Activated T-cell treated with anti-CD3 and anti-CD28 coated beads for 4 hours (primary cell): ENCODE data around the gene NUP62.
A peak's percentile ranks its signal among the peaks of the same experiment; 100 is the strongest.
"Not testable (repeated sequence)": the region's sequence is repeated elsewhere in the genome, so short reads cannot be mapped to it uniquely, and the experiment has no call there.

ENCODE experiments used
- DNase-seq: peaks from one replicate; pipeline ENCODE4 v3.0.0-alpha.2; 2020

The NUP62 gene

GRCh38 chr19:49929121-49929610 is at the start of gene NUP62, which contains the start of gene ATF5:
Gene NUP62 (minus strand): TSS chr19:49929504. CDS start chr19:49909807, 19,697 bp downstream.
Gene ATF5 (plus strand): TSS chr19:49929205. CDS start chr19:49930851, 1,646 bp downstream.
- DNase-seq: peak; percentile 93

- no peak for DNase-seq
These were observed 49.0 kb upstream of the NUP62 start for GRCh38 chr19:49978324-49978723.

- no peak for DNase-seq
These were observed 48.6 kb upstream of the NUP62 start for GRCh38 chr19:49977881-49978280.

GRCh38 chr19:49977076-49977475 is 47.8 kb upstream of the NUP62 start:
- DNase-seq: no peak

- no peak for DNase-seq
These were observed 47.2 kb upstream of the NUP62 start for GRCh38 chr19:49976496-49976895.

GRCh38 chr19:49975051-49975450 is 45.7 kb upstream of the NUP62 start:
- no peak for DNase-seq

GRCh38 chr19:49973987-49974386 is 44.7 kb upstream of the NUP62 start:
- DNase-seq: no peak

GRCh38 chr19:49972841-49973240 is 43.5 kb upstream of the NUP62 start:
- no peak for DNase-seq

- no peak for DNase-seq
These were observed 42.7 kb upstream of the NUP62 start for GRCh38 chr19:49971991-49972411.

- DNase-seq: not testable (repeated sequence)
These were observed 40.1 kb upstream of the NUP62 start for GRCh38 chr19:49969355-49969754.

GRCh38 chr19:49968279-49968922 is 39.1 kb upstream of the NUP62 start:
- no peak for DNase-seq

GRCh38 chr19:49960980-49961379 is 31.7 kb upstream of the NUP62 start, which contains the start of gene SIGLEC11:
Gene SIGLEC11 (minus strand): TSS chr19:49961172. CDS start chr19:49961081, 91 bp downstream.
- DNase-seq: not testable (repeated sequence)

- DNase-seq: not testable (repeated sequence)
These were observed 30.6 kb upstream of the NUP62 start for GRCh38 chr19:49959892-49960291.

- not testable (repeated sequence) for DNase-seq
These were observed 29.3 kb upstream of the NUP62 start for GRCh38 chr19:49958596-49958995.

- not testable (repeated sequence) for DNase-seq
These were observed 28.8 kb upstream of the NUP62 start for GRCh38 chr19:49958144-49958543.

- no peak for DNase-seq
These were observed 28.1 kb upstream of the NUP62 start for GRCh38 chr19:49957262-49957915.

GRCh38 chr19:49956115-49956495 is 26.8 kb upstream of the NUP62 start:
- no peak for DNase-seq

- no peak for DNase-seq
These were observed 25.6 kb upstream of the NUP62 start for GRCh38 chr19:49954933-49955332.

GRCh38 chr19:49954092-49954829 is 25.0 kb upstream of the NUP62 start:
- DNase-seq: no peak

GRCh38 chr19:49953416-49953815 is 24.1 kb upstream of the NUP62 start:
- no peak for DNase-seq

- DNase-seq: no peak
These were observed 23.6 kb upstream of the NUP62 start for GRCh38 chr19:49952906-49953305.

- DNase-seq: no peak
These were observed 23.2 kb upstream of the NUP62 start for GRCh38 chr19:49952479-49952836.

GRCh38 chr19:49951806-49952478 is 22.6 kb upstream of the NUP62 start:
- DNase-seq: no peak
